Measurements from ENCODE around the gene CELA3A. TPM values are rescaled to one million over a fixed set of nuclear protein-coding genes. Genes with fewer than 3 reads are reported as not detected.
A peak's percentile ranks its signal among the peaks of the same experiment; 100 is the strongest.

CELA3A gene
- total and polyA plus RNA-seq, 2 of the 13 experiments (the other 11 are each of a cell fraction or from before 2014, with no cell fraction given), result 0.09 TPM; not detected in 1

DNA sequence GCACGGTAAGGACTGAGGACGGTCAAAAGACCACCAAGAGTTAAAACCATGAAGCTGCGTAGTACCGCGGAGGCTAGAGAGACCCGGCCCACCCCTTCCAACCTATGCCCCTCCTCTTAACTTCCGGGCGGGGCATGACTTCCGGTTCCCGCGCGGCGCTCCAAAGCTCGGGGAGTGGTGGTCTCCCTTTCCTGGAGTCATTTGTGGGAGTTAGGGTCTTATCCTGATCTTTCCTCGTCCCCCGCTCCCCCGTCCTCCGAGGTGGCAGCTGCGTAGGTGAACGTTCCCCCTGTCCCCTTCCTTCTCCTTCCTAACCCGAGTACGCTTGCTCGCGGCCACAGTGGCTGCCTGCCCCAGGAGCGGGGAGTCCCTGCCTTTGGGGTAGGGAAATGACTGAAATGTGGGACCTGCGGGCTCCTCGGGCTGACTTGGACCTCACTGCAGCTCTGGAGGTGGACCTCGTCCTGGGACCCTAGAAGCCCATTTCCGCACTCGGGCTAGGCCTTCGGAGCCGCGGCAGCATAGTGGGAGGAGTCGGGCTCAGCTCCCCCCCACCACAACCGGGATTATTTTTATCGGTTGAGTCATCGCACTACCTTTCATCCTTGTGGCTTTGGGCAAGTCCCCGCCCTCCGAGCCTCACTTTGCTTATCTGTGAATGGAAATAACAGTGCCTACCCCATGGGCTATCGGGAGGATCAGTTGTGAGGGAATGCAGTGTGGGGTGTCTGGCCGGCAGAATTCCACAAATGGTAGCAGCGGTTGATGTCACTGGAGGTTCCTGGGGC, 24.1 kb downstream of the CELA3A start (continued):
- TF ChIP-seq, protein P1, sequence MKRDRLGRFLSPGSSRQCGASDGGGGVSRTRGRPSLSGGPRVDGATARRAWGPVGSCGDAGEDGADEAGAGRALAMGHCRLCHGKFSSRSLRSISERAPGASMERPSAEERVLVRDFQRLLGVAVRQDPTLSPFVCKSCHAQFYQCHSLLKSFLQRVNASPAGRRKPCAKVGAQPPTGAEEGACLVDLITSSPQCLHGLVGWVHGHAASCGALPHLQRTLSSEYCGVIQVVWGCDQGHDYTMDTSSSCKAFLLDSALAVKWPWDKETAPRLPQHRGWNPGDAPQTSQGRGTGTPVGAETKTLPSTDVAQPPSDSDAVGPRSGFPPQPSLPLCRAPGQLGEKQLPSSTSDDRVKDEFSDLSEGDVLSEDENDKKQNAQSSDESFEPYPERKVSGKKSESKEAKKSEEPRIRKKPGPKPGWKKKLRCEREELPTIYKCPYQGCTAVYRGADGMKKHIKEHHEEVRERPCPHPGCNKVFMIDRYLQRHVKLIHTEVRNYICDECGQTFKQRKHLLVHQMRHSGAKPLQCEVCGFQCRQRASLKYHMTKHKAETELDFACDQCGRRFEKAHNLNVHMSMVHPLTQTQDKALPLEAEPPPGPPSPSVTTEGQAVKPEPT (CRISPR knock-in tag; IDR thresholded peaks at IDR 0.05; ENCODE audit: low read depth), result no peak
- TF ChIP-seq, protein P2, sequence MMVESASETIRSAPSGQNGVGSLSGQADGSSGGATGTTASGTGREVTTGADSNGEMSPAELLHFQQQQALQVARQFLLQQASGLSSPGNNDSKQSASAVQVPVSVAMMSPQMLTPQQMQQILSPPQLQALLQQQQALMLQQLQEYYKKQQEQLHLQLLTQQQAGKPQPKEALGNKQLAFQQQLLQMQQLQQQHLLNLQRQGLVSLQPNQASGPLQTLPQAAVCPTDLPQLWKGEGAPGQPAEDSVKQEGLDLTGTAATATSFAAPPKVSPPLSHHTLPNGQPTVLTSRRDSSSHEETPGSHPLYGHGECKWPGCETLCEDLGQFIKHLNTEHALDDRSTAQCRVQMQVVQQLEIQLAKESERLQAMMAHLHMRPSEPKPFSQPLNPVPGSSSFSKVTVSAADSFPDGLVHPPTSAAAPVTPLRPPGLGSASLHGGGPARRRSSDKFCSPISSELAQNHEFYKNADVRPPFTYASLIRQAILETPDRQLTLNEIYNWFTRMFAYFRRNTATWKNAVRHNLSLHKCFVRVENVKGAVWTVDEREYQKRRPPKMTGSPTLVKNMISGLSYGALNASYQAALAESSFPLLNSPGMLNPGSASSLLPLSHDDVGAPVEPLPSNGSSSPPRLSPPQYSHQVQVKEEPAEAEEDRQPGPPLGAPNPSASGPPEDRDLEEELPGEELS (CRISPR knock-in tag; IDR thresholded peaks at IDR 0.05), result no peak
- TF ChIP-seq, protein P3, sequence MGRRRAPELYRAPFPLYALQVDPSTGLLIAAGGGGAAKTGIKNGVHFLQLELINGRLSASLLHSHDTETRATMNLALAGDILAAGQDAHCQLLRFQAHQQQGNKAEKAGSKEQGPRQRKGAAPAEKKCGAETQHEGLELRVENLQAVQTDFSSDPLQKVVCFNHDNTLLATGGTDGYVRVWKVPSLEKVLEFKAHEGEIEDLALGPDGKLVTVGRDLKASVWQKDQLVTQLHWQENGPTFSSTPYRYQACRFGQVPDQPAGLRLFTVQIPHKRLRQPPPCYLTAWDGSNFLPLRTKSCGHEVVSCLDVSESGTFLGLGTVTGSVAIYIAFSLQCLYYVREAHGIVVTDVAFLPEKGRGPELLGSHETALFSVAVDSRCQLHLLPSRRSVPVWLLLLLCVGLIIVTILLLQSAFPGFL (CRISPR knock-in tag; IDR thresholded peaks at IDR 0.05), result no peak
- TF ChIP-seq, protein P4, sequence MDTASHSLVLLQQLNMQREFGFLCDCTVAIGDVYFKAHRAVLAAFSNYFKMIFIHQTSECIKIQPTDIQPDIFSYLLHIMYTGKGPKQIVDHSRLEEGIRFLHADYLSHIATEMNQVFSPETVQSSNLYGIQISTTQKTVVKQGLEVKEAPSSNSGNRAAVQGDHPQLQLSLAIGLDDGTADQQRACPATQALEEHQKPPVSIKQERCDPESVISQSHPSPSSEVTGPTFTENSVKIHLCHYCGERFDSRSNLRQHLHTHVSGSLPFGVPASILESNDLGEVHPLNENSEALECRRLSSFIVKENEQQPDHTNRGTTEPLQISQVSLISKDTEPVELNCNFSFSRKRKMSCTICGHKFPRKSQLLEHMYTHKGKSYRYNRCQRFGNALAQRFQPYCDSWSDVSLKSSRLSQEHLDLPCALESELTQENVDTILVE (CRISPR knock-in tag; IDR thresholded peaks at IDR 0.05), result peak; percentile 47; the same call in 1 of the 2 replicates
- TF ChIP-seq, protein P5, sequence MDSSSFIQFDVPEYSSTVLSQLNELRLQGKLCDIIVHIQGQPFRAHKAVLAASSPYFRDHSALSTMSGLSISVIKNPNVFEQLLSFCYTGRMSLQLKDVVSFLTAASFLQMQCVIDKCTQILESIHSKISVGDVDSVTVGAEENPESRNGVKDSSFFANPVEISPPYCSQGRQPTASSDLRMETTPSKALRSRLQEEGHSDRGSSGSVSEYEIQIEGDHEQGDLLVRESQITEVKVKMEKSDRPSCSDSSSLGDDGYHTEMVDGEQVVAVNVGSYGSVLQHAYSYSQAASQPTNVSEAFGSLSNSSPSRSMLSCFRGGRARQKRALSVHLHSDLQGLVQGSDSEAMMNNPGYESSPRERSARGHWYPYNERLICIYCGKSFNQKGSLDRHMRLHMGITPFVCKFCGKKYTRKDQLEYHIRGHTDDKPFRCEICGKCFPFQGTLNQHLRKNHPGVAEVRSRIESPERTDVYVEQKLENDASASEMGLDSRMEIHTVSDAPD (CRISPR knock-in tag; IDR thresholded peaks at IDR 0.05), result no peak
- TF ChIP-seq HOXA5 (CRISPR knock-in tag; IDR thresholded peaks at IDR 0.05) (peak; percentile 76; the same call in 1 of the 2 replicates), ZNF7 (CRISPR knock-in tag; IDR thresholded peaks at IDR 0.05) (no peak), ZNF432 (CRISPR knock-in tag; IDR thresholded peaks at IDR 0.05; ENCODE audit: borderline replicate concordance) (no peak), ZFP1 (CRISPR knock-in tag; IDR thresholded peaks at IDR 0.05) (0 out of 2 replicates have a peak, but pooled peaks have one; percentile 70), NPAS2 (CRISPR knock-in tag; IDR thresholded peaks at IDR 0.05; ENCODE audit: borderline replicate concordance) (no peak), KDM3A (CRISPR knock-in tag; IDR thresholded peaks at IDR 0.05; ENCODE audit: low read depth) (no peak), ZNF839 (CRISPR knock-in tag; IDR thresholded peaks at IDR 0.05; ENCODE audit: borderline replicate concordance) (0 out of 2 replicates have a peak, but pooled peaks have one; percentile 79), ZNF660 (CRISPR knock-in tag; IDR thresholded peaks at IDR 0.05; ENCODE audit: borderline replicate concordance, low read depth) (no peak), MLLT10 (CRISPR knock-in tag; IDR thresholded peaks at IDR 0.05) (no peak), U2AF1 (optimal IDR thresholded peaks at IDR 0.05; ENCODE audit: low read depth, low read length) (no peak)
- TF ChIP-seq, protein P6, sequence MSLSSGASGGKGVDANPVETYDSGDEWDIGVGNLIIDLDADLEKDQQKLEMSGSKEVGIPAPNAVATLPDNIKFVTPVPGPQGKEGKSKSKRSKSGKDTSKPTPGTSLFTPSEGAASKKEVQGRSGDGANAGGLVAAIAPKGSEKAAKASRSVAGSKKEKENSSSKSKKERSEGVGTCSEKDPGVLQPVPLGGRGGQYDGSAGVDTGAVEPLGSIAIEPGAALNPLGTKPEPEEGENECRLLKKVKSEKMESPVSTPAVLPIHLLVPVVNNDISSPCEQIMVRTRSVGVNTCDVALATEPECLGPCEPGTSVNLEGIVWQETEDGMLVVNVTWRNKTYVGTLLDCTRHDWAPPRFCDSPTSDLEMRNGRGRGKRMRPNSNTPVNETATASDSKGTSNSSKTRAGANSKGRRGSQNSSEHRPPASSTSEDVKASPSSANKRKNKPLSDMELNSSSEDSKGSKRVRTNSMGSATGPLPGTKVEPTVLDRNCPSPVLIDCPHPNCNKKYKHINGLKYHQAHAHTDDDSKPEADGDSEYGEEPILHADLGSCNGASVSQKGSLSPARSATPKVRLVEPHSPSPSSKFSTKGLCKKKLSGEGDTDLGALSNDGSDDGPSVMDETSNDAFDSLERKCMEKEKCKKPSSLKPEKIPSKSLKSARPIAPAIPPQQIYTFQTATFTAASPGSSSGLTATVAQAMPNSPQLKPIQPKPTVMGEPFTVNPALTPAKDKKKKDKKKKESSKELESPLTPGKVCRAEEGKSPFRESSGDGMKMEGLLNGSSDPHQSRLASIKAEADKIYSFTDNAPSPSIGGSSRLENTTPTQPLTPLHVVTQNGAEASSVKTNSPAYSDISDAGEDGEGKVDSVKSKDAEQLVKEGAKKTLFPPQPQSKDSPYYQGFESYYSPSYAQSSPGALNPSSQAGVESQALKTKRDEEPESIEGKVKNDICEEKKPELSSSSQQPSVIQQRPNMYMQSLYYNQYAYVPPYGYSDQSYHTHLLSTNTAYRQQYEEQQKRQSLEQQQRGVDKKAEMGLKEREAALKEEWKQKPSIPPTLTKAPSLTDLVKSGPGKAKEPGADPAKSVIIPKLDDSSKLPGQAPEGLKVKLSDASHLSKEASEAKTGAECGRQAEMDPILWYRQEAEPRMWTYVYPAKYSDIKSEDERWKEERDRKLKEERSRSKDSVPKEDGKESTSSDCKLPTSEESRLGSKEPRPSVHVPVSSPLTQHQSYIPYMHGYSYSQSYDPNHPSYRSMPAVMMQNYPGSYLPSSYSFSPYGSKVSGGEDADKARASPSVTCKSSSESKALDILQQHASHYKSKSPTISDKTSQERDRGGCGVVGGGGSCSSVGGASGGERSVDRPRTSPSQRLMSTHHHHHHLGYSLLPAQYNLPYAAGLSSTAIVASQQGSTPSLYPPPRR (CRISPR knock-in tag; IDR thresholded peaks at IDR 0.05; ENCODE audit: borderline replicate concordance), result 0 out of 2 replicates have a peak, but pooled peaks have one; percentile 36
